HepG2 (cell line): ENCODE measurements around the gene PML. TPM values are rescaled to one million over a fixed set of nuclear protein-coding genes. Genes with fewer than 3 reads are reported as not detected.

Experiments used
- ATAC-seq: fragments of 200-7000 bp; cut with Tn5 transposase; 3 replicates; pipeline ENCODE4 v1.9.1; 2020; ENCODE audit warnings: mild to moderate bottlenecking, moderate library complexity
- BruUV-seq: library from RNA; stranded (reverse); fragments of 400-500 nt; replicated peaks from 2 replicates; lab custom pipeline; 2021; lab: Mats Ljungman, UMichigan
- CTCF ChIA-PET: fragments of 300-600 bp; formaldehyde crosslinking; extraction: SDS; loops from one replicate; lab custom pipeline; 2021; ENCODE audit warnings: low total read pairs, inconsistent platforms, low intra/inter-chr PET ratio; lab: Yijun Ruan, JAX
- POLR2A ChIA-PET: fragments of 350-600 bp; sonication (Branson Sonifier 250); formaldehyde crosslinking; loops from one replicate; lab custom pipeline; 2020; ENCODE audit warnings: antibody characterized with exemption, inconsistent platforms; lab: Yijun Ruan, JAX
- DNase-seq: peaks from one replicate; pipeline ENCODE4 v3.0.0-alpha.2; 2015; ENCODE audit warnings: low spot score
- FAIRE-seq: peaks from 3 replicates; lab custom pipeline; 2011; peaks lifted over from hg19 to GRCh38; lab: Jason Lieb, UNC
- H2AFZ ChIP-seq: one replicate; pipeline ENCODE4 v1.6.1; 2011; ENCODE audit warnings: low read length, inconsistent platforms
- H3K27ac ChIP-seq: fragments of 300-600 bp; 3 replicates; pipeline ENCODE4 v1.8.0; 2011; ENCODE audit warnings: mixed run types, mild to moderate bottlenecking, mixed read lengths, low read length, inconsistent platforms; ENCODE audit not compliant: insufficient read depth; ENCODE audit errors: extremely low read length
- H3K27me3 ChIP-seq, 2 experiments: fragments of 200-600 bp in 1 of 2; 2 replicates in 1 of 2; 3 replicates in 1 of 2; pipeline versions ENCODE4 v1.6.0 to v1.8.0; 2011; ENCODE audit warnings: low read length in 2 of 2, mild to moderate bottlenecking in 2 of 2, moderate library complexity in 2 of 2, inconsistent platforms in 1 of 2; ENCODE audit not compliant: insufficient read depth in 2 of 2, control insufficient read depth in 1 of 2
- H3K36me3 ChIP-seq, 2 experiments: fragments of 200-600 bp in 1 of 2; replicated peaks in 1 of 2; 2 replicates in 1 of 2; 3 replicates in 1 of 2; pipeline versions ENCODE4 v1.5.1 to v1.8.0; 2011; ENCODE audit warnings: low read length in 2 of 2, inconsistent platforms in 1 of 2; ENCODE audit not compliant: insufficient read depth in 2 of 2, control insufficient read depth in 1 of 2
- H3K4me1 ChIP-seq: 2 replicates; pipeline ENCODE4 v1.5.1; 2012; ENCODE audit warnings: low read length, inconsistent platforms; ENCODE audit not compliant: insufficient read depth
- H3K4me2 ChIP-seq: 2 replicates; pipeline ENCODE4 v1.6.0; 2011; ENCODE audit warnings: low read depth, low read length, inconsistent platforms
- H3K4me3 ChIP-seq, 3 experiments: fragments of 200-600 bp in 1 of 3; sonication (generic), shearing (Covaris generic) in 1 of 3; replicated peaks in 1 of 3; 2 replicates each; pipeline ENCODE4 v1.5.1; 2011 to 2016; ENCODE audit warnings: low read length in 3 of 3, inconsistent platforms in 2 of 3, low read depth in 2 of 3, mild to moderate bottlenecking in 2 of 3, control low read depth in 1 of 3, mixed read lengths in 1 of 3; ENCODE audit not compliant: insufficient read depth in 1 of 3
- H3K79me2 ChIP-seq: one replicate; pipeline ENCODE4 v1.6.1; 2011; ENCODE audit warnings: low read length, inconsistent platforms; ENCODE audit not compliant: insufficient read depth
- H3K9ac ChIP-seq: 2 replicates; pipeline ENCODE4 v1.6.0; 2011; ENCODE audit warnings: mild to moderate bottlenecking, low read depth, low read length, inconsistent platforms; ENCODE audit not compliant: insufficient read depth
- H3K9me3 ChIP-seq: 2 replicates; pipeline ENCODE4 v1.5.1; 2012; ENCODE audit warnings: mild to moderate bottlenecking, low read length
- H4K20me1 ChIP-seq: 2 replicates; pipeline ENCODE4 v1.6.0; 2011; ENCODE audit warnings: inconsistent platforms, mild to moderate bottlenecking, low read length, moderate library complexity; ENCODE audit not compliant: insufficient read depth
- ATF1 ChIP-seq: IDR thresholded peaks from 2 replicates; pipeline ENCODE4 v1.6.1; 2016; ENCODE audit warnings: mild to moderate bottlenecking, control low read depth
- NR1H2 ChIP-seq: sonication (generic); formaldehyde crosslinking; IDR thresholded peaks from 2 replicates; pipeline ENCODE4 v1.8.1; 2022; ENCODE audit warnings: low read depth, missing genetic modification reagents, borderline replicate concordance
- PREB ChIP-seq: sonication (generic); formaldehyde crosslinking; IDR thresholded peaks from 2 replicates; pipeline ENCODE4 v1.4.0; 2020; ENCODE audit warnings: missing genetic modification reagents
- SATB2 ChIP-seq: sonication (generic); formaldehyde crosslinking; IDR thresholded peaks from 2 replicates; pipeline ENCODE4 v1.5.0; 2020; ENCODE audit warnings: missing genetic modification reagents
- SMARCE1 ChIP-seq: fragments of 450-650 bp; IDR thresholded peaks from 2 replicates; pipeline ENCODE4 v1.6.1; 2017; ENCODE audit warnings: borderline replicate concordance
- SRF ChIP-seq: IDR thresholded peaks from 2 replicates; pipeline ENCODE4 v1.6.1; 2011; ENCODE audit warnings: mild to moderate bottlenecking, low read depth, low read length, moderate library complexity
- SYNCRIP ChIP-seq: fragments of 200-400 bp; formaldehyde crosslinking; IDR thresholded peaks from 2 replicates; pipeline ENCODE4 v1.6.1; 2018; ENCODE audit warnings: mild to moderate bottlenecking, low read depth, low read length; ENCODE audit not compliant: insufficient read depth
- TGIF2 ChIP-seq: IDR thresholded peaks from 2 replicates; pipeline ENCODE4 v1.6.1; 2016; ENCODE audit warnings: control low read depth, missing compliant biosample characterization
- U2AF2 ChIP-seq: fragments of 200-400 bp; formaldehyde crosslinking; IDR thresholded peaks from 2 replicates; pipeline ENCODE4 v1.6.1; 2017; ENCODE audit warnings: low read depth, mild to moderate bottlenecking, low read length
- ZFP82 ChIP-seq: sonication (generic); formaldehyde crosslinking; IDR thresholded peaks from 2 replicates; pipeline ENCODE4 v1.5.1; 2020; ENCODE audit warnings: mild to moderate bottlenecking, missing genetic modification reagents, borderline replicate concordance
- ZNF292 ChIP-seq: sonication (generic); formaldehyde crosslinking; IDR thresholded peaks from 2 replicates; pipeline ENCODE4 v1.8.1; 2022; ENCODE audit warnings: mild to moderate bottlenecking, low read depth, missing genetic modification reagents, borderline replicate concordance
- WGBS: methylation state at CpG from one replicate; pipeline ENCODE4 v1.1.6; 2017; ENCODE audit warnings: low lambda C conversion rate; 5-methylcytosine and 5-hydroxymethylcytosine counted together
- in situ Hi-C: cut with HindIII; loops from 2 replicates; pipeline ENCODE4 v1.10.0; 2017; ENCODE audit warnings: low pct_unique_long_range_greater_than_20kb; ENCODE audit not compliant: extremely low pct_ligation_motif_present
- intact Hi-C: fragments of 100-400 bp; cut with micrococcal nuclease; formaldehyde crosslinking; loops from one replicate; pipeline ENCODE4 v1.10.0; 2022; ENCODE audit not compliant: unreplicated experiment
- polyA plus RNA-seq, 8 experiments: library from polyadenylated mRNA; depleted of rRNA in 3 of 8; stranded (reverse) in 7 of 8; unstranded in 1 of 8; fragments of >200 nt; fragmentation: Illumina TruSeq in 4 of 8; extraction: Trizol in 4 of 8; gene quantifications; 2 replicates each; pipeline versions ENCODE4 v1.2.1 to v1.2.3, GENCODE V29; 2011 to 2016; ENCODE audit warnings: low read depth in 4 of 8, missing spikeins in 1 of 8, mixed read lengths in 1 of 8; ENCODE audit not compliant: insufficient read depth in 1 of 8
- total RNA-seq, 5 experiments: library from RNA; depleted of rRNA; stranded (reverse); fragments of >200 nt; fragmentation: Illumina TruSeq; extraction: Trizol; gene quantifications; 2 replicates each; pipeline ENCODE4 v1.2.3, GENCODE V29; 2016; ENCODE audit warnings: low read depth in 1 of 5

PML gene
- total and polyA plus RNA-seq, 2 of the 13 experiments (the other 11 are each of a cell fraction or from before 2014, with no cell fraction given) = 2.9 to 3.9 TPM

GRCh38 chr15:73987250-73987649 lies 7.3 kb upstream of the PML start:
- TF ChIP-seq TGIF2 (CRISPR knock-in tag) = no peak
- TF ChIP-seq ATF1 (CRISPR knock-in tag) = no peak
- TF ChIP-seq SMARCE1 = no peak
- no peak for TF ChIP-seq PREB (CRISPR knock-in tag)
- no peak for TF ChIP-seq SYNCRIP
- TF ChIP-seq ZNF292 (CRISPR knock-in tag) = no peak
- no peak for TF ChIP-seq NR1H2 (CRISPR knock-in tag)
- no peak for TF ChIP-seq U2AF2
- TF ChIP-seq SRF = no peak
- TF ChIP-seq ZFP82 (CRISPR knock-in tag) = no peak
- no peak for TF ChIP-seq SATB2 (CRISPR knock-in tag)
- TF ChIP-seq, all 625 proteins: peak for 0
- DNase-seq = no peak
- ChIA-PET CTCF (no interaction called here), POLR2A (no interaction called here)
- Histone ChIP-seq H3K4me1 (peaks cover 12% of the 10 kb centered on the region; the same call in 1 of the 2 replicates), H4K20me1 (no peaks in the 10 kb centered on the region), H2AFZ (no peak overlapping the region), H3K27ac (no peak overlapping the region), H3K9ac (no peak overlapping the region), H3K4me2 (no peak overlapping the region), H3K9me3 (no peaks in the 10 kb centered on the region), H3K36me3 (no peaks in the 10 kb centered on the region; a peak in 1 of 5 replicates), H3K27me3 (no peaks in the 10 kb centered on the region; a peak in 1 of 5 replicates), H3K4me3 (no peak overlapping the region), H3K79me2 (no peaks in the 10 kb centered on the region)
- ATAC-seq = no peak
- intact Hi-C loops = no loop called here
- BruUV-seq = no TSS peak
- no peak for FAIRE-seq
- WGBS = 70% methylated on average over 4 of the region's 4 CpGs
- in situ Hi-C loops = no loop called here
